Body of pancreas (tissue), 4 donors: ENCODE results near the gene EHD3. TPM values are rescaled to one million over a fixed set of nuclear protein-coding genes. Genes with fewer than 3 reads are reported as not detected.
A peak's percentile ranks its signal among the peaks of the same experiment; 100 is the strongest.

Experiments used
- ATAC-seq: fragments of 150-250 bp; one replicate; pipeline ENCODE4 v1.9.1; 2016
- DNase-seq, 4 donors: peaks; one replicate each; pipeline ENCODE4 v3.0.0-alpha.2; 2019
- H3K27ac ChIP-seq, 4 donors: fragments of 200-600 bp; sonication (generic); 1 replicate in 3 of 4; 2 replicates in 1 of 4; pipeline versions ENCODE4 v1.5.1 to v1.6.1; 2016 to 2019; ENCODE audit warnings: mild to moderate bottlenecking in 1 of 4, mixed read lengths in 1 of 4, moderate library complexity in 1 of 4
- H3K27me3 ChIP-seq, 2 donors: fragments of 200-600 bp; sonication (generic); one replicate each; pipeline ENCODE4 v1.6.0; 2016; ENCODE audit warnings: mild to moderate bottlenecking in 1 of 2
- H3K36me3 ChIP-seq, 2 donors: fragments of 200-600 bp; sonication (generic); replicated peaks in 1 of 2; 2 replicates each; pipeline ENCODE4 v1.5.1; 2016; ENCODE audit warnings: low read depth in 2 of 2; ENCODE audit not compliant: insufficient read depth in 1 of 2
- H3K4me1 ChIP-seq: fragments of 200-600 bp; sonication (generic); one replicate; pipeline ENCODE4 v1.6.0; 2016
- H3K4me3 ChIP-seq, 2 donors: fragments of 200-600 bp; sonication (generic); 1 replicate in 1 of 2; 2 replicates in 1 of 2; pipeline ENCODE4 v1.5.1; 2016 to 2019
- H3K9me3 ChIP-seq, 3 donors: fragments of 200-600 bp; sonication (generic); 1 replicate in 2 of 3; 2 replicates in 1 of 3; pipeline ENCODE4 v1.5.1; 2016
- CTCF ChIP-seq, 7 experiments: fragments of 450-650 bp in 4 of 7; fragments of 200-600 bp in 3 of 7; sonication (generic) in 3 of 7; IDR thresholded peaks; one replicate each; pipeline ENCODE4 v1.5.1; 2016 to 2019; ENCODE audit warnings: antibody characterized with exemption in 7 of 7
- POLR2A ChIP-seq, 3 donors: fragments of 450-650 bp; IDR thresholded peaks; one replicate each; pipeline ENCODE4 v1.6.1; 2016; ENCODE audit warnings: antibody characterized with exemption in 3 of 3, mild to moderate bottlenecking in 2 of 3
- WGBS, 2 donors: methylation state at CpG; one replicate each; pipeline ENCODE4 v1.1.5; 2017; 5-methylcytosine and 5-hydroxymethylcytosine counted together
- intact Hi-C: fragments of 100-400 bp; cut with DNase I; formaldehyde crosslinking; loops from one replicate; pipeline ENCODE4 v1.15.1; 2023
- total RNA-seq, 2 donors: library from RNA; depleted of rRNA; stranded (reverse); fragments of >200 nt; gene quantifications; one replicate each; pipeline ENCODE4 v1.1.0, GENCODE V29; 2016

EHD3 gene
- total RNA-seq, 2 donors from 2014 or later, result 0.99 to 2.3 TPM

GRCh38 chr2:31231571-31232302, 2.2 kb upstream of the EHD3 start:
- peaks cover 9% of the 10 kb centered on the region for H3K4me1 ChIP-seq
- no peaks in the 10 kb centered on the region for H3K27me3 ChIP-seq
- H3K4me3 ChIP-seq, result no peak overlapping the region
- no peak overlapping the region for H3K27ac ChIP-seq
- DNase-seq (no peak), ATAC-seq (no peak)
- H3K36me3 ChIP-seq, result no peaks in the 10 kb centered on the region
- TF ChIP-seq POLR2A (IDR thresholded peaks at IDR 0.05) (no peak), CTCF (IDR thresholded peaks at IDR 0.05) (no peak)
- H3K9me3 ChIP-seq, result no peaks in the 10 kb centered on the region
- intact Hi-C loops, result no loop called here
- WGBS, 2 donors, result 54 to 55% methylated on average over 15 of the region's 15 CpGs

- Histone ChIP-seq H3K27me3 (no peaks in the 10 kb centered on the region), H3K4me1 (peaks cover 9% of the 10 kb centered on the region), H3K9me3 (no peaks in the 10 kb centered on the region), H3K27ac (no peak overlapping the region), H3K36me3 (no peaks in the 10 kb centered on the region), H3K4me3 (no peak overlapping the region)
- ATAC-seq (no peak), DNase-seq (no peak)
- intact Hi-C loops, result no loop called here
- 67% methylated on average over 4 of the region's 4 CpGs for WGBS, 2 donors
- TF ChIP-seq CTCF (IDR thresholded peaks at IDR 0.05), result no peak
- no peak for TF ChIP-seq POLR2A (IDR thresholded peaks at IDR 0.05)
Observed at GRCh38 chr2:31232586-31232985, 1.4 kb upstream of the EHD3 start.

GRCh38 chr2:31233231-31233630, 721 bp upstream of the EHD3 start:
- DNase-seq (no peak), ATAC-seq (no peak)
- H3K27me3 ChIP-seq, result no peaks in the 10 kb centered on the region
- intact Hi-C loops, result no loop called here
- H3K27ac ChIP-seq, result no peak overlapping the region
- WGBS, 2 donors, result 93 to 95% methylated on average over 1 of the region's 1 CpG
- TF ChIP-seq POLR2A (IDR thresholded peaks at IDR 0.05) (no peak), CTCF (IDR thresholded peaks at IDR 0.05) (no peak)
- H3K9me3 ChIP-seq, result no peaks in the 10 kb centered on the region
- H3K36me3 ChIP-seq, result no peaks in the 10 kb centered on the region
- H3K4me3 ChIP-seq, result no peak overlapping the region
- peaks cover 9% of the 10 kb centered on the region for H3K4me1 ChIP-seq

- TF ChIP-seq CTCF (IDR thresholded peaks at IDR 0.05) (no peak), POLR2A (IDR thresholded peaks at IDR 0.05) (no peak)
- Histone ChIP-seq H3K36me3 (no peaks in the 10 kb centered on the region), H3K9me3 (no peaks in the 10 kb centered on the region), H3K27ac (no peak overlapping the region), H3K4me3 (peak overlapping the region in 1 of 2 donors; percentile 80), H3K27me3 (no peaks in the 10 kb centered on the region), H3K4me1 (peaks cover 9% of the 10 kb centered on the region)
- ATAC-seq, result no peak
- no peak for DNase-seq
- 66 to 92% methylated on average over 7 to 17 of the region's 17 CpGs for WGBS, 2 donors
- intact Hi-C loops, result no loop called here
Observed at GRCh38 chr2:31234683-31235503, 941 bp downstream of the EHD3 start.
